ENCODE measurements around the gene NOXA1. TPM values are rescaled to one million over a fixed set of nuclear protein-coding genes. Genes with fewer than 3 reads are reported as not detected.

The NOXA1 gene
- polyA plus RNA-seq, 1 donor (not counting 4 experiments of a cell fraction or from before 2014, with no cell fraction given) = 0.09 TPM

GRCh38 chr9:137402746-137403145 is 20.4 kb upstream of the NOXA1 start:
- Histone ChIP-seq H4K20me1 (ENCODE audit: control insufficient read depth, extremely low read depth, insufficient read depth, low read length) (no peaks in the 10 kb centered on the region), H3K4me1 (ENCODE audit: control insufficient read depth, extremely low read depth, insufficient read depth, low read length) (peaks cover 2% of the 10 kb centered on the region), H3K4me2 (ENCODE audit: control insufficient read depth, extremely low read depth, insufficient read depth, low read depth, low read length) (no peak overlapping the region), H3K9me3 (ENCODE audit: control insufficient read depth, low read depth, low read length) (no peaks in the 10 kb centered on the region), H3K4me3 (ENCODE audit: control insufficient read depth in 2 of 3, extremely low read depth in 1 of 3, insufficient read depth in 2 of 3, low read depth in 1 of 3, low read length in 3 of 3) (no peak overlapping the region), H3K27me3 (ENCODE audit: control insufficient read depth, extremely low read depth, insufficient read depth, low read length) (peaks cover 14% of the 10 kb centered on the region), H3K9ac (ENCODE audit: control insufficient read depth, extremely low read depth, insufficient read depth, low read length) (no peak overlapping the region), H3K27ac (ENCODE audit: control insufficient read depth, insufficient read depth, low read length) (no peak overlapping the region), H3K79me2 (ENCODE audit: control insufficient read depth, insufficient read depth, low read length) (no peaks in the 10 kb centered on the region), H3K9me1 (ENCODE audit: control insufficient read depth, extremely low read depth, insufficient read depth, low read length) (no peaks in the 10 kb centered on the region), H2AFZ (ENCODE audit: control insufficient read depth, low read length) (no peak overlapping the region), H3K36me3 (ENCODE audit: control insufficient read depth in 2 of 2, extremely low read depth in 1 of 2, insufficient read depth in 2 of 2, low read length in 2 of 2) (no peaks in the 10 kb centered on the region)
- TF ChIP-seq, protein P1, sequence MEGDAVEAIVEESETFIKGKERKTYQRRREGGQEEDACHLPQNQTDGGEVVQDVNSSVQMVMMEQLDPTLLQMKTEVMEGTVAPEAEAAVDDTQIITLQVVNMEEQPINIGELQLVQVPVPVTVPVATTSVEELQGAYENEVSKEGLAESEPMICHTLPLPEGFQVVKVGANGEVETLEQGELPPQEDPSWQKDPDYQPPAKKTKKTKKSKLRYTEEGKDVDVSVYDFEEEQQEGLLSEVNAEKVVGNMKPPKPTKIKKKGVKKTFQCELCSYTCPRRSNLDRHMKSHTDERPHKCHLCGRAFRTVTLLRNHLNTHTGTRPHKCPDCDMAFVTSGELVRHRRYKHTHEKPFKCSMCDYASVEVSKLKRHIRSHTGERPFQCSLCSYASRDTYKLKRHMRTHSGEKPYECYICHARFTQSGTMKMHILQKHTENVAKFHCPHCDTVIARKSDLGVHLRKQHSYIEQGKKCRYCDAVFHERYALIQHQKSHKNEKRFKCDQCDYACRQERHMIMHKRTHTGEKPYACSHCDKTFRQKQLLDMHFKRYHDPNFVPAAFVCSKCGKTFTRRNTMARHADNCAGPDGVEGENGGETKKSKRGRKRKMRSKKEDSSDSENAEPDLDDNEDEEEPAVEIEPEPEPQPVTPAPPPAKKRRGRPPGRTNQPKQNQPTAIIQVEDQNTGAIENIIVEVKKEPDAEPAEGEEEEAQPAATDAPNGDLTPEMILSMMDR (optimal IDR thresholded peaks at IDR 0.05 in 1 of 3, IDR thresholded peaks at IDR 0.05 in 1 of 3, conservative IDR thresholded peaks at IDR 0.05 in 1 of 3; ENCODE audit: extremely low read depth in 1 of 3, insufficient read depth in 2 of 3, low read length in 3 of 3) = no peak
- no peak for TF ChIP-seq EZH2 (IDR thresholded peaks at IDR 0.05; ENCODE audit: low read length)
- FAIRE-seq (no peak), DNase-seq (ENCODE audit: low read depth, low spot score) (no peak)
- dilution Hi-C loops (cut with MboI; ENCODE audit: extremely low pct_ligation_motif_present, low sequenced_read_pairs) = no loop called here

GRCh38 chr9:137403269-137403668 is 19.9 kb upstream of the NOXA1 start:
- H3K4me3 ChIP-seq (ENCODE audit: control insufficient read depth in 2 of 3, extremely low read depth in 1 of 3, insufficient read depth in 2 of 3, low read depth in 1 of 3, low read length in 3 of 3) = no peak overlapping the region
- H3K4me2 ChIP-seq (ENCODE audit: control insufficient read depth, extremely low read depth, insufficient read depth, low read depth, low read length) = no peak overlapping the region
- H3K36me3 ChIP-seq (ENCODE audit: control insufficient read depth in 2 of 2, extremely low read depth in 1 of 2, insufficient read depth in 2 of 2, low read length in 2 of 2) = no peaks in the 10 kb centered on the region
- H3K4me1 ChIP-seq (ENCODE audit: control insufficient read depth, extremely low read depth, insufficient read depth, low read length) = peaks cover 2% of the 10 kb centered on the region
- no peaks in the 10 kb centered on the region for H3K9me1 ChIP-seq (ENCODE audit: control insufficient read depth, extremely low read depth, insufficient read depth, low read length)
- dilution Hi-C loops (cut with MboI; ENCODE audit: extremely low pct_ligation_motif_present, low sequenced_read_pairs) = no loop called here
- H3K27me3 ChIP-seq (ENCODE audit: control insufficient read depth, extremely low read depth, insufficient read depth, low read length) = peaks cover 14% of the 10 kb centered on the region
- no peak for DNase-seq (ENCODE audit: low read depth, low spot score)
- no peaks in the 10 kb centered on the region for H3K79me2 ChIP-seq (ENCODE audit: control insufficient read depth, insufficient read depth, low read length)
- no peaks in the 10 kb centered on the region for H4K20me1 ChIP-seq (ENCODE audit: control insufficient read depth, extremely low read depth, insufficient read depth, low read length)
- no peak overlapping the region for H3K9ac ChIP-seq (ENCODE audit: control insufficient read depth, extremely low read depth, insufficient read depth, low read length)
- H3K27ac ChIP-seq (ENCODE audit: control insufficient read depth, insufficient read depth, low read length) = no peak overlapping the region
- no peak for TF ChIP-seq EZH2 (IDR thresholded peaks at IDR 0.05; ENCODE audit: low read length)
- TF ChIP-seq, protein P1 (optimal IDR thresholded peaks at IDR 0.05 in 1 of 3, IDR thresholded peaks at IDR 0.05 in 1 of 3, conservative IDR thresholded peaks at IDR 0.05 in 1 of 3; ENCODE audit: extremely low read depth in 1 of 3, insufficient read depth in 2 of 3, low read length in 3 of 3) = no peak
- H3K9me3 ChIP-seq (ENCODE audit: control insufficient read depth, low read depth, low read length) = no peaks in the 10 kb centered on the region
- no peak for FAIRE-seq
- H2AFZ ChIP-seq (ENCODE audit: control insufficient read depth, low read length) = no peak overlapping the region

All from keratinocyte (primary cell).